ENCODE data around the gene PJVK.

Gene PJVK

DNA sequence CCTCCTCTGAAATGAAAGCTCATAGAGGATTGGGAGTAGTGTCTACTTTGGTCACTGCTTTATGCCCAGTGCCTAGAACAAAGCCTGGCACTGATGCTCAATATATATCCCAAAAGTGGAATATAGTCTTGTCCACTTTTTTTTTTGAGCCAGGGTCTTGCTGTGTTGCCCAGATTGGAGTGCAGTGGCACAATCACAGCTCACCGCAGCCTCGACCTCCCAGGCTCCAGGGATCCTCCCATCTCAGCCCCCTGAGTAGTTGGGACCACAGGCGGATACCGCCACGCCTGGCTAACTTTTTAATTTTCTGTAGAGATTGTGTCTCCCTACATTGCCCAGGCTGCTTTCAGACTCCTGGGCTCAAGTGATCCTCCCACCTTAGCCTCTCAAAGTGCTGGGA lies 23.4 kb downstream of the PJVK start (continued):
- TF ChIP-seq, protein P1, sequence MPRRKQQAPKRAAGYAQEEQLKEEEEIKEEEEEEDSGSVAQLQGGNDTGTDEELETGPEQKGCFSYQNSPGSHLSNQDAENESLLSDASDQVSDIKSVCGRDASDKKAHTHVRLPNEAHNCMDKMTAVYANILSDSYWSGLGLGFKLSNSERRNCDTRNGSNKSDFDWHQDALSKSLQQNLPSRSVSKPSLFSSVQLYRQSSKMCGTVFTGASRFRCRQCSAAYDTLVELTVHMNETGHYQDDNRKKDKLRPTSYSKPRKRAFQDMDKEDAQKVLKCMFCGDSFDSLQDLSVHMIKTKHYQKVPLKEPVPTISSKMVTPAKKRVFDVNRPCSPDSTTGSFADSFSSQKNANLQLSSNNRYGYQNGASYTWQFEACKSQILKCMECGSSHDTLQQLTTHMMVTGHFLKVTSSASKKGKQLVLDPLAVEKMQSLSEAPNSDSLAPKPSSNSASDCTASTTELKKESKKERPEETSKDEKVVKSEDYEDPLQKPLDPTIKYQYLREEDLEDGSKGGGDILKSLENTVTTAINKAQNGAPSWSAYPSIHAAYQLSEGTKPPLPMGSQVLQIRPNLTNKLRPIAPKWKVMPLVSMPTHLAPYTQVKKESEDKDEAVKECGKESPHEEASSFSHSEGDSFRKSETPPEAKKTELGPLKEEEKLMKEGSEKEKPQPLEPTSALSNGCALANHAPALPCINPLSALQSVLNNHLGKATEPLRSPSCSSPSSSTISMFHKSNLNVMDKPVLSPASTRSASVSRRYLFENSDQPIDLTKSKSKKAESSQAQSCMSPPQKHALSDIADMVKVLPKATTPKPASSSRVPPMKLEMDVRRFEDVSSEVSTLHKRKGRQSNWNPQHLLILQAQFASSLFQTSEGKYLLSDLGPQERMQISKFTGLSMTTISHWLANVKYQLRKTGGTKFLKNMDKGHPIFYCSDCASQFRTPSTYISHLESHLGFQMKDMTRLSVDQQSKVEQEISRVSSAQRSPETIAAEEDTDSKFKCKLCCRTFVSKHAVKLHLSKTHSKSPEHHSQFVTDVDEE (CRISPR knock-in tag; IDR thresholded peaks at IDR 0.05): no peak
- TF ChIP-seq ARNTL (CRISPR knock-in tag; IDR thresholded peaks at IDR 0.05; ENCODE audit: borderline replicate concordance, low read depth): no peak

DNA sequence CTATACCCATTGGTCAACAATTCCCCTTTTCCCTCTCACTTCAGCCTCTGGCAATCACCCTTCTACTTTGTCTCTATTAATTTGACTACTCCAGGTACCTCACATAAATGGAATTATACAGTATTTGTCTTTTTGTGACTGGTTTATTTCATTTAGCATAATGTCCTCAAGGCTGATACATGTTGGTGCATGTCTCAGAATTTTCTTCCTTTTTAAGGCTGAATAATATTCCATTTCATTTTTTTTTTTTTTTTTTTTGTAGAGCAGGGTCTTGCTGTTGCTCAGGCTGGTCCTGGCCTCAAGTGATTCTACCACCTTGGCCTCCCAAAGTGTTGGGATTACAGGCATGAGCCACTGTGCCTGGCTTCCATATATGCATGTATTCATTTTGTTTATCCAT lies 25.3 kb downstream of the PJVK start:
- TF ChIP-seq ZC3H10 (CRISPR knock-in tag; IDR thresholded peaks at IDR 0.05): no peak
- no peak for TF ChIP-seq ZNF8 (CRISPR knock-in tag; IDR thresholded peaks at IDR 0.05)
- TF ChIP-seq ZFP30 (CRISPR knock-in tag; IDR thresholded peaks at IDR 0.05): no peak
- no peak for TF ChIP-seq PPARA (CRISPR knock-in tag; IDR thresholded peaks at IDR 0.05; ENCODE audit: borderline replicate concordance)
- no peak for ATAC-seq

DNA sequence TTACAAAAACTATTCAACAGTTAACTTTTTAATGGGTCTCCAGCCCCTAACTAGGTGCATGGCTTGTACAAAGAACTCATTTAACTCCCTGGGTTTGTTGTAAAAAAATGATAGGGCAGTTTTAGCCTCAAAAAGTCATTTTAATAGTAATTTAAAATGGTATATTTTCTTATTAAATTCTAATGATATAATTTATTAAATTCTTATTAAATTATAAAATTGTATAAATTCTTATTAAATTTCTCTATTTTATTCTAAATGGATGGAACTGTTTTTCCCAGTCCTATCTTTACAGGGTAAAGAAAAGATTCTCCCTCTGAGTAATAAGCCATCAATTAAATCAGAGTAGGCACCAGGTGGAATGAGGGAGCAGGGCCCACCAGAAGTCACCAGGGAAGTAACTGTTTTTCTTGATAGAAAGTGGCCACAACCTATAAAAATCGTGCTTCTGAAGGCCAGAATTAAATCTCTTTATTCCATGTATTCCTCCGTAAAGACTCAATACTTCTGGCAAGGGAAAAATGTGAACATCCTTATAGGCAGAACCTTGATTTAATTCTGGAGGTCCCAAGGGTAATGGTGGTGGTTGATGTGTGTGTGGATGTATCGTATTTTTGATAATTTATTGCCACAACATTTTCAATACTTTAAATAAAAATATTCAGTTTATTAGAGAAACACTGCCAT lies 26.4 kb downstream of the PJVK start:
- no peak for ATAC-seq
- no peak for TF ChIP-seq ARNTL (CRISPR knock-in tag; IDR thresholded peaks at IDR 0.05; ENCODE audit: borderline replicate concordance, low read depth)
- TF ChIP-seq, protein P1 (CRISPR knock-in tag; IDR thresholded peaks at IDR 0.05): no peak
- no peak for TF ChIP-seq TCF4 (CRISPR knock-in tag; IDR thresholded peaks at IDR 0.05; ENCODE audit: borderline replicate concordance)
- no peak for TF ChIP-seq ZNF8 (CRISPR knock-in tag; IDR thresholded peaks at IDR 0.05)
- TF ChIP-seq ISL1 (CRISPR knock-in tag; IDR thresholded peaks at IDR 0.05): no peak
- no peak for TF ChIP-seq CSDC2 (CRISPR knock-in tag; IDR thresholded peaks at IDR 0.05)
- no peak for TF ChIP-seq TOX (CRISPR knock-in tag; IDR thresholded peaks at IDR 0.05; ENCODE audit: borderline replicate concordance)
- TF ChIP-seq, protein P2, sequence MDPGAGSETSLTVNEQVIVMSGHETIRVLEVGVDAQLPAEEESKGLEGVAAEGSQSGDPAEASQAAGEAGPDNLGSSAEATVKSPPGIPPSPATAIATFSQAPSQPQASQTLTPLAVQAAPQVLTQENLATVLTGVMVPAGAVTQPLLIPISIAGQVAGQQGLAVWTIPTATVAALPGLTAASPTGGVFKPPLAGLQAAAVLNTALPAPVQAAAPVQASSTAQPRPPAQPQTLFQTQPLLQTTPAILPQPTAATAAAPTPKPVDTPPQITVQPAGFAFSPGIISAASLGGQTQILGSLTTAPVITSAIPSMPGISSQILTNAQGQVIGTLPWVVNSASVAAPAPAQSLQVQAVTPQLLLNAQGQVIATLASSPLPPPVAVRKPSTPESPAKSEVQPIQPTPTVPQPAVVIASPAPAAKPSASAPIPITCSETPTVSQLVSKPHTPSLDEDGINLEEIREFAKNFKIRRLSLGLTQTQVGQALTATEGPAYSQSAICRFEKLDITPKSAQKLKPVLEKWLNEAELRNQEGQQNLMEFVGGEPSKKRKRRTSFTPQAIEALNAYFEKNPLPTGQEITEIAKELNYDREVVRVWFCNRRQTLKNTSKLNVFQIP (CRISPR knock-in tag; IDR thresholded peaks at IDR 0.05; ENCODE audit: borderline replicate concordance, low read depth): no peak
- TF ChIP-seq ZNF565 (CRISPR knock-in tag; conservative IDR thresholded peaks at IDR 0.05; ENCODE audit: low read depth): no peak
- no peak for TF ChIP-seq GLIS3 (CRISPR knock-in tag; IDR thresholded peaks at IDR 0.05)
- TF ChIP-seq, protein P3, sequence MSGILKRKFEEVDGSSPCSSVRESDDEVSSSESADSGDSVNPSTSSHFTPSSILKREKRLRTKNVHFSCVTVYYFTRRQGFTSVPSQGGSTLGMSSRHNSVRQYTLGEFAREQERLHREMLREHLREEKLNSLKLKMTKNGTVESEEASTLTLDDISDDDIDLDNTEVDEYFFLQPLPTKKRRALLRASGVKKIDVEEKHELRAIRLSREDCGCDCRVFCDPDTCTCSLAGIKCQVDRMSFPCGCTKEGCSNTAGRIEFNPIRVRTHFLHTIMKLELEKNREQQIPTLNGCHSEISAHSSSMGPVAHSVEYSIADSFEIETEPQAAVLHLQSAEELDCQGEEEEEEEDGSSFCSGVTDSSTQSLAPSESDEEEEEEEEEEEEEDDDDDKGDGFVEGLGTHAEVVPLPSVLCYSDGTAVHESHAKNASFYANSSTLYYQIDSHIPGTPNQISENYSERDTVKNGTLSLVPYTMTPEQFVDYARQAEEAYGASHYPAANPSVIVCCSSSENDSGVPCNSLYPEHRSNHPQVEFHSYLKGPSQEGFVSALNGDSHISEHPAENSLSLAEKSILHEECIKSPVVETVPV (CRISPR knock-in tag; IDR thresholded peaks at IDR 0.05): no peak
- no peak for TF ChIP-seq SNAI2 (CRISPR knock-in tag; IDR thresholded peaks at IDR 0.05)
- TF ChIP-seq ZFP3 (CRISPR knock-in tag; IDR thresholded peaks at IDR 0.05): no peak
- TF ChIP-seq, protein P4, sequence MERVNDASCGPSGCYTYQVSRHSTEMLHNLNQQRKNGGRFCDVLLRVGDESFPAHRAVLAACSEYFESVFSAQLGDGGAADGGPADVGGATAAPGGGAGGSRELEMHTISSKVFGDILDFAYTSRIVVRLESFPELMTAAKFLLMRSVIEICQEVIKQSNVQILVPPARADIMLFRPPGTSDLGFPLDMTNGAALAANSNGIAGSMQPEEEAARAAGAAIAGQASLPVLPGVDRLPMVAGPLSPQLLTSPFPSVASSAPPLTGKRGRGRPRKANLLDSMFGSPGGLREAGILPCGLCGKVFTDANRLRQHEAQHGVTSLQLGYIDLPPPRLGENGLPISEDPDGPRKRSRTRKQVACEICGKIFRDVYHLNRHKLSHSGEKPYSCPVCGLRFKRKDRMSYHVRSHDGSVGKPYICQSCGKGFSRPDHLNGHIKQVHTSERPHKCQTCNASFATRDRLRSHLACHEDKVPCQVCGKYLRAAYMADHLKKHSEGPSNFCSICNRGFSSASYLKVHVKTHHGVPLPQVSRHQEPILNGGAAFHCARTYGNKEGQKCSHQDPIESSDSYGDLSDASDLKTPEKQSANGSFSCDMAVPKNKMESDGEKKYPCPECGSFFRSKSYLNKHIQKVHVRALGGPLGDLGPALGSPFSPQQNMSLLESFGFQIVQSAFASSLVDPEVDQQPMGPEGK (CRISPR knock-in tag; IDR thresholded peaks at IDR 0.05; ENCODE audit: borderline replicate concordance): no peak
- TF ChIP-seq ZC3H10 (CRISPR knock-in tag; IDR thresholded peaks at IDR 0.05): no peak
- TF ChIP-seq, protein P5, sequence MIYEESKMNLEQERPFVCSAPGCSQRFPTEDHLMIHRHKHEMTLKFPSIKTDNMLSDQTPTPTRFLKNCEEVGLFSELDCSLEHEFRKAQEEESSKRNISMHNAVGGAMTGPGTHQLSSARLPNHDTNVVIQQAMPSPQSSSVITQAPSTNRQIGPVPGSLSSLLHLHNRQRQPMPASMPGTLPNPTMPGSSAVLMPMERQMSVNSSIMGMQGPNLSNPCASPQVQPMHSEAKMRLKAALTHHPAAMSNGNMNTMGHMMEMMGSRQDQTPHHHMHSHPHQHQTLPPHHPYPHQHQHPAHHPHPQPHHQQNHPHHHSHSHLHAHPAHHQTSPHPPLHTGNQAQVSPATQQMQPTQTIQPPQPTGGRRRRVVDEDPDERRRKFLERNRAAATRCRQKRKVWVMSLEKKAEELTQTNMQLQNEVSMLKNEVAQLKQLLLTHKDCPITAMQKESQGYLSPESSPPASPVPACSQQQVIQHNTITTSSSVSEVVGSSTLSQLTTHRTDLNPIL (CRISPR knock-in tag; IDR thresholded peaks at IDR 0.05; ENCODE audit: low read depth): no peak
- no peak for TF ChIP-seq RARB (CRISPR knock-in tag; IDR thresholded peaks at IDR 0.05)
- TF ChIP-seq ZNF70 (CRISPR knock-in tag; IDR thresholded peaks at IDR 0.05): no peak
